Parietal lobe (tissue), 2 donors: Measurements from ENCODE around the gene OSBP. TPM values are rescaled to one million over a fixed set of nuclear protein-coding genes. Genes with fewer than 3 reads are reported as not detected.

Experiments
- small RNA-seq: library from RNA; depleted of rRNA; stranded (forward); fragments of <200 nt; gene quantifications from one replicate; pipeline ENCODE3, GENCODE V24; 2014; ENCODE audit warnings: low replicate concordance
- total RNA-seq: library from RNA; depleted of rRNA; stranded (reverse); fragments of >200 nt; gene quantifications from one replicate; pipeline ENCODE4 v1.2.3, GENCODE V29; 2014

The OSBP gene
- total RNA-seq = 43.2 TPM

GRCh38 chr11:59615637-59616395, at the start of gene OSBP:
TSS of gene OSBP (minus strand) at chr11:59615774. CDS start at chr11:59615664, 110 bp downstream.

Small RNAs within 50 kb of the gene (small RNA-seq; reads per million reads assigned to genes)
- not detected for gene MIR3162

Other genes starting within 250 kb of the OSBP start
- not detected for gene OR5A2, start 189.4 kb downstream of the OSBP start, total RNA-seq
- gene OR5A1, start 179.3 kb downstream of the OSBP start, total RNA-seq = not detected
- not detected for gene OR4D6, start 158.8 kb downstream of the OSBP start, total RNA-seq
- not detected for gene OR4D10, start 142.5 kb downstream of the OSBP start, total RNA-seq
- gene OR4D11, start 112.2 kb downstream of the OSBP start, total RNA-seq = not detected
- gene OR4D9, start 104.2 kb downstream of the OSBP start, total RNA-seq = not detected
- gene PATL1, start 53.3 kb upstream of the OSBP start, total RNA-seq = 10.6 TPM
- gene OR10V1, start 98.1 kb upstream of the OSBP start, total RNA-seq = not detected
- 49.5 TPM for gene STX3, start 139.6 kb upstream of the OSBP start, total RNA-seq
- gene MRPL16, start 195.0 kb upstream of the OSBP start, total RNA-seq = 20.7 TPM
- not detected for gene CBLIF, start 229.7 kb upstream of the OSBP start, total RNA-seq